GM13976 (cell line): Measurements from ENCODE around the gene FN1.
"Not testable (repeated sequence)": the region's sequence is repeated elsewhere in the genome, so short reads cannot be mapped to it uniquely, and the experiment has no call there.

Experiments
- DNase-seq: peaks from one replicate; pipeline ENCODE4 v3.0.0; 2012; ENCODE audit warnings: low spot score
- in situ Hi-C: fragments of 300-500 bp; cut with MboI; formaldehyde crosslinking; loops from one replicate; pipeline ENCODE4 v1.12.0; 2022; ENCODE audit warnings: low sequenced_read_pairs, mixed read lengths, inconsistent platforms; ENCODE audit not compliant: unreplicated experiment
- TF ChIP-seq, protein P1 (sequence below): IDR thresholded peaks from 2 replicates; pipeline ENCODE4 v1.5.1; 2012; ENCODE audit warnings: borderline replicate concordance, mild to moderate bottlenecking; ENCODE audit not compliant: insufficient read depth; ENCODE audit errors: extremely low read depth, missing control alignments, control extremely low read depth

FN1 gene

DNA sequence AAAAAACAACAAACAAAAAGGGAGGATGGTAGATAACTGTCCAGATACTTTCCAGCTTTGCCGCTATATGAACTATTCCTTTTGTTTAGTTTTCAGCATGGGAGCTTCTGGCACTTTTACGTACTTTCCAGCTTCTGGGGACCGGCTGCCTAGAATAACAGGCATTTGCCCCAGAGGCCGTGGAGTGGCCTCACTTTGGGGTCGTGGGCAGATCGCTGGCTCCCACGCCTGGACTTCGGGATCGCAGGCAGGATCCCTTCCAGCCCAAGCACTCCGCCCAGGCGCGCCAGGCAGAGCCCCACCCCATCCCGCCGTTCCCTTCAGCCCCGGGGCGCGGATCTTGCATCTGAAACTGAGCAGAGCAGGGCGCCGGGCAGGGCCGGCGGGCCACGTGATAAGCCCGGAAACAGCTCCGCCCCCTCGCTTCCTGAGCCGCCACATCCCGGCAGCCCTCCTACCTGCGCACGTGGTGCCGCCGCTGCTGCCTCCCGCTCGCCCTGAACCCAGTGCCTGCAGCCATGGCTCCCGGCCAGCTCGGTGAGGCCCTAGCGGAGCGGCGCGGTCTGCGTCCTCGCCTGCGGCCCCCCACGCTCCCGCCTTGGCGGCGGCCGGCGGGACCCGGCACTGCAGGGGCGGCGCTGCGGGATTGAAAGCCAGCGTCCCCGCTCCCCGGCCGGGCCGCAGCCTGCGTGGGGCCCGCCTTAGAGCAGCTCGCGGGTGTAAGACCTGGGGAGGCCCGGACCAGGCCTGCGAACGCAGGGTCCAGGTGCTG is 124.1 kb downstream of the FN1 start, which contains the start of gene ATIC:
Gene ATIC, plus strand, starts transcription at position 435 of the 772 bp plus-strand sequence. Its CDS starts 84 bp downstream, at position 519.
- DNase-seq: peak; percentile 96
- in situ Hi-C loops: no loop called here
- TF ChIP-seq, protein P1, sequence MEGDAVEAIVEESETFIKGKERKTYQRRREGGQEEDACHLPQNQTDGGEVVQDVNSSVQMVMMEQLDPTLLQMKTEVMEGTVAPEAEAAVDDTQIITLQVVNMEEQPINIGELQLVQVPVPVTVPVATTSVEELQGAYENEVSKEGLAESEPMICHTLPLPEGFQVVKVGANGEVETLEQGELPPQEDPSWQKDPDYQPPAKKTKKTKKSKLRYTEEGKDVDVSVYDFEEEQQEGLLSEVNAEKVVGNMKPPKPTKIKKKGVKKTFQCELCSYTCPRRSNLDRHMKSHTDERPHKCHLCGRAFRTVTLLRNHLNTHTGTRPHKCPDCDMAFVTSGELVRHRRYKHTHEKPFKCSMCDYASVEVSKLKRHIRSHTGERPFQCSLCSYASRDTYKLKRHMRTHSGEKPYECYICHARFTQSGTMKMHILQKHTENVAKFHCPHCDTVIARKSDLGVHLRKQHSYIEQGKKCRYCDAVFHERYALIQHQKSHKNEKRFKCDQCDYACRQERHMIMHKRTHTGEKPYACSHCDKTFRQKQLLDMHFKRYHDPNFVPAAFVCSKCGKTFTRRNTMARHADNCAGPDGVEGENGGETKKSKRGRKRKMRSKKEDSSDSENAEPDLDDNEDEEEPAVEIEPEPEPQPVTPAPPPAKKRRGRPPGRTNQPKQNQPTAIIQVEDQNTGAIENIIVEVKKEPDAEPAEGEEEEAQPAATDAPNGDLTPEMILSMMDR: no peak

DNA sequence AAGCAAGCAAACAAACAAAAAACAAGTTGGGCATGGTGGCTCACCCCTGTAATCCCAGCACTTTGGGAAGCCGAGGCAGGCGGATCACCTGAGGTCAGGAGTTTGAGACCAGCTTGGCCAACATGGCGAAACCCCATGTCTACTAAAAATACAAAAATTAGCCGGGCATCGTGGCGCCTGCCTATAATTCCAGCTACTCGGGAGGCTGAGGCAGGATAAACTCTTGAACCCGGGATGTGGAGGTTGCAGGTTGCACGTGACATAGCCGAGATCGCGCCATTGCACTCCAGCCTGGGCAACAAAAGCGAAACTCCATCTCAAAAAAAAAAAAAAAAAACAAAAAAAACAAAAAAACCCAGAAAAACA is 124.6 kb downstream of the FN1 start:
- in situ Hi-C loops, DNase-seq: not testable (repeated sequence)
